ENCODE results near the gene ADRA2C.

The ADRA2C gene

DNA sequence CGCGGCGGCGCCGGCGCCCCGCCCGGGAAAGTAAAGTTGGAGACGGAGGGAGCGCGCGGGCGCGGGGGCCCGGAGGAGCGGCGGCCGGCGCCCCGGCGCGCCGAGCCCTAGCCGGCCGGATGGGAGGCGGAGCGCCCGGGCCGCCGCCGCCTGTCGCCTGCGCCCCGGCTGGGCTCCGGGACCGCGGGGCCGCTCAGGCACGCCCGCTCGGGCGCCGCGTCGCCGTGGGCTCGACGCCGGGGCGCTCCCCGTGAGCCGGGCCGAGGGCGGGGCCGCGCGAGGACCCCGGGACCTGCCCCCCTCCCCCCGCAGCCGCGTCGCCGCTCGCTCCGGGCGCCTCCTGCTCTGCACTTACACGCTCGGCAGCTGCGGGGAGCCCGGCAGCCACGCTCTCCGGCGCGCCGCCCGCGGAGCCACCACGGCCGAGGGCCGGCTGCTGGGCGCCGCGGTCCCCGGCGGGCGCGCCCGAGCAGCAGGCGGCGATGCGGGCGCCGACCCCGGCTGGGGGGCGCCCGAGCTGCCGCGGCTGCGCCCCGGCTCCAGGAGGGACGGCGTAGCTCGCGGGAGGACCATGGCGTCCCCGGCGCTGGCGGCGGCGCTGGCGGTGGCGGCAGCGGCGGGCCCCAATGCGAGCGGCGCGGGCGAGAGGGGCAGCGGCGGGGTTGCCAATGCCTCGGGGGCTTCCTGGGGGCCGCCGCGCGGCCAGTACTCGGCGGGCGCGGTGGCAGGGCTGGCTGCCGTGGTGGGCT lies at the start of gene ADRA2C:
ADRA2C (plus strand) TSS at position 350 of the 749 bp plus-strand sequence; CDS start at position 572, 222 bp downstream.
- peak; percentile 45 for DNase-seq (ENCODE audit: low spot score)

GRCh38 chr4:3716631-3717235 lies 49.5 kb upstream of the ADRA2C start:
- no peak for DNase-seq (ENCODE audit: low spot score)

GRCh38 chr4:3717241-3717640 lies 48.9 kb upstream of the ADRA2C start:
- no peak for DNase-seq (ENCODE audit: low spot score)

- DNase-seq (ENCODE audit: low spot score) = no peak
These were observed 47.7 kb upstream of the ADRA2C start for GRCh38 chr4:3718462-3718861.

DNA sequence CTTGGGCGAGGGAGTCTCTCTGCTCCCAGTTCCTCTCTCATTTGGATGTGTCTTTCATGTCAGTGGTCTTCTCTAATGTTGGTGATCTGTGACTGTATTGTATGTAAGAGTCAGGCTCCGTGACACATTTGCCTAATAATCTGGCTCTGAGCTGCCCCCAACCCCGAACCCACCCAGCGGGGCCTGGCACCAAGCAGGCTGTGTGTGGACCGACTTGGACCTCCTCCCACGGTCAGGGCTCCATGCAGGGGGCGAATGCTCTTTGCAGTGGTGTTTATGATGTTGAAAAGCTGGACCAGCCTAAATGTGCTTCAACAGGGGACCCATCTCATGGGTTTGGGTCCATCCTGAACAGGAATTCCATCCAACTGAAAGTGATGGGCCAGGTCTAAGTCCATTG lies 47.0 kb upstream of the ADRA2C start:
- no peak for DNase-seq (ENCODE audit: low spot score)

DNA sequence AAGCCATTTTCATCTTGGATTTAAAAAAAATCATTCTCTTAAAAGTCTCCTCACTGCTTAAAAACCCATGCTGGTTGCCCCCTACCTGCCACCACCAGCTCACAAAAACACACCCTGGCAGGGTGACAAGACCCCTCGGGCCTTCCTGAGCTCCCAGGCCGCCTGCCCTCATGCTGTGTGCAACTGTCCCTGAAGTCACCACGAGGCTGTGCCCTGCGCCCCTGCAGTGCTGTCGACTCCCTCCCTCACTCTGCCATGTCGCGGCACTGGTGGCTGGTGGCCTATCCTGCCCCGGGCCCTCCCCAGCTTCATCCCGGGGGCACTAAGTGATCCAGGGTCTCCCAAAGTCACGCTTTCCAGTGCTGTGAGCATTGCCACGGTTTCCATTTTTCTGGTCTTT lies 46.3 kb upstream of the ADRA2C start:
- no peak for DNase-seq (ENCODE audit: low spot score)

- no peak for DNase-seq (ENCODE audit: low spot score)
These were observed 45.7 kb upstream of the ADRA2C start for GRCh38 chr4:3720466-3720865.

DNA sequence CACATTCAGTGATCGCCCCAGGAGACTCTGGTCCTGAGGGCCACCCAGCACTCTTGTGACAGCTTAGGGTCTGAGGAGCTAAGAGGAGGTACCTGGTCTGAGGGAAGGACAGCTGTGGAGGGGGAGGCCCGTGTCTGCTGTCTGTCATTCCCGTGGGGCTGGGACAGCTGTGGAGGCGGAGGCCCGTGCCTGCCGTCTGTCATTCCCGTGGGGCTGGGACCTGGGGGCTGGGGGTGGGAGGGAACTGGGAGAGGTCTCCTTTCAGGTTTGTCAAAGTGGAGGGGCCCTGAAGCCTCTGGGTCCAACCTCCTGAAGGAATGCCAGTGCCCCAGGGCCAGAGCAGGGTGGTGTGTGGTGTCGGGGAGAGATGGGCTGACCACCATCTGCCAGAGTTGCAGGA lies 45.0 kb upstream of the ADRA2C start:
- DNase-seq (ENCODE audit: low spot score) = no peak

DNA sequence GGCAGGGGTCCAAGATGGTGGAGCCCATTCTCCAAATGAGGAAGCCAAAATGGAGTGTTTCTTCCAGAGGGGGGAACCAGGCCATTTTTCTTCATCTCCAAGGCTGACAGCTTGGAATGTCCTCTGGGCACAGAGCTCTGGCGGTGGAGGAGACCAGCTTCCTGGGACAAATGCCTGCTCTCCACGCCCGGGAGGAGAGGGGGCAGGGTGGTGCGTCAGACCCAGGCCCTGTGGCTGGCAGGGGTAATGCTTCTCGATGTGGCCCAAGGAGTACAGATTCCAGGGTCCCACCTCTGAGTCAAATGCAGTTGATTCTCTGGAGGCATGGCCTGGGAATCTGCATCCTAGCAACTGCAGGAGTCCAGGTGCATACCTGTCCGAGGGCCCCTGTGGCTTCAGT lies 44.6 kb upstream of the ADRA2C start:
- no peak for DNase-seq (ENCODE audit: low spot score)

DNA sequence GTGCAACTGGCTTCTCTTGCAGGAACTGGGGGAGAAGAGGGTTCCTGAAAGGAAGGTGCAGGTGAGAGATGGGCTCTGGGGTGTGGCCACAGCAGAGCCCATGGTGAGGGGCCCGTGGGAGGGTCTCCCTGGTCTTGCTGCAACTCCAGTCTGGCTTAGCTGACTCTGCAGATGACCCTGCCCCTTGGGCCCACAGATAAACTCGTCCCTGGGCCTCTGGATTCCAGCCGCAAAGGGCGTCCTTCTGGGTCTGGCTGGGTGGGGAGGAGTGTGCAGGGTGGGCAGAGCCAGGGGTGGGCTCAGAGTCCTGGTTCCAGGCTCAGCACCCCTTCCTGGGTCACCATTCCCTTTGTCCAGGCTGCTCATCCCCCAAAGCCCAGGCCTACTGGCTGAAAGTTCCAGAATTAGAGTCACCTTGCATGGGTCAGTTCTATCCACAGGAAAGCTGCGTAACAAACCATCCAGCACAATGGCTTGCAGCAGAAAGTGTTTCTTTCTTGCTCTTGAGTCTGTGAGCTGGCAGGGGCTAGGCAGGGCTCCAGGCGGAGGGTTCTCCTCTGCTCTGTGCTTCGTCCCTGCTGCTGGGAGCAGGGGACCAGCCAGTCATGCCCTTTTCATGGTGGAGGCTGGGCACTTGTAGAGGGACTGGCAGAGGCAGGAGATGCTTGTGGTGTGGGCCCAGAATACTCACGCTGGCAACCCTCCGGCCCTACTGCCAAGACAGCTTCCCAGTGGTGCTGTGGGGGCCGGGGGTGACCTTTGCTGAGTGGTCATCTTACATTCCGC lies 43.5 kb upstream of the ADRA2C start:
- no peak for DNase-seq (ENCODE audit: low spot score)

DNA sequence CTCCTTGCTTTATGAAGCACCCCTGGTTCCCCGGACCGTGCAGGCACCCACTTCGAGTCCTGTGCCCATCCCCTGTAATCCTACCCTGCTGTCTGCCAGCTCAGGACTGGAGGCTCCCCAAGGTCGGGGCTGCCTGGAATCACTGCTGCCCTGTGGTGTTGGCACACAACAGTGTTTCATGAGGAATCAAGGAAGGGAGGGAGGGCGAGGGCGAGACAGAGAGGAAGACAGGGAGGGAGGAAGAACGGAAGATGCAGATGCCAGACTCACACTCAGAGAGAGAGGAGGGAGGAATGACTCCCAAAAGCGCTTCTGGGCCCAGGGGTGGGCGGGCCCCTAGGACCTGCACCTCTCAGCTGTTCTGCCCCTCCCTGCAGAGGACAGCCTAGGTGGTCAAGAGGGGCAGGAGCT lies 42.9 kb upstream of the ADRA2C start:
- DNase-seq (ENCODE audit: low spot score) = no peak

DNA sequence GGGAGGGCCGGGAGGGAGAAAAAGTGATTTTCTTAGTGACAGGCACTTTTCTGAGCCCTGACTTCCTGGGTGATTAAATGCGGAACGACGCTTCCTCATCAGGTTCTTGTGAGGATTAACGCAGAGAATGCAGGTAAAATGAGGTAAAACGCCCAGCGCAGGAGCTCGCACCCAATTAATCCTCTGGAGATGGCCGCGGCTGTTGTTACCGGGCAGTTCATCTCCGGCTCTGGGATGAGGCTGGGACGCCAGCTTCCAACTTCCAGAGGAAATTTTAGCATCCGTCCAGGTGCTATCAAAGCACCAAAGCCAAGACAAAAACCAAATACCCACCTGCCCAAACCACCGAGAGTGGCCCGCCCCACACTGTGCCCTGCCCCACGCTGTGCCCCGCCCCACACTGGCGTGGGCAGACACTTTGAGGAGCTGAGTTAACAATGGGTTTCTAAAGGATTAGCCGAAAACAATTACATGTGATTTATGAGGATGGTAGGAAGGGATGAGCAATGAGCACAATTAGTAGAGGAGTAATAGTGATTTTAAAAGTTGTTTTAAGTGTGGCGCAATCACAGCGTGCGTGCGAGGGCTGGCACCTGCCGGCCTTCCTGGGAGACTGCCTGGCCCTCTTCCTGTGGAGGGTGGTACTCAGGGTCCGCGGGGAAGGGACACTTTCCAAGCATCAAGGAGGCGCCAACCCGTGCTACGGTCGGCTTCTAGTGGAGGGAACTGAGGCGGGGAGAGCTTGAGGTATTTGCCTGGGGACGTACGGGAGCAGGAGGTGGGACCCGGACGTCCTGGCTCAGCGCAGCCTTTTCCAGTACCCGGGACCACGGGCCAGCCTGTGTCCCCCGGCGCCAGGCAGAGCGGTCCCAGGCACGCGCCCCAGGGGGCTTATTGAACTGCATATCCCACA lies 41.6 kb upstream of the ADRA2C start:
- no peak for DNase-seq (ENCODE audit: low spot score)

DNA sequence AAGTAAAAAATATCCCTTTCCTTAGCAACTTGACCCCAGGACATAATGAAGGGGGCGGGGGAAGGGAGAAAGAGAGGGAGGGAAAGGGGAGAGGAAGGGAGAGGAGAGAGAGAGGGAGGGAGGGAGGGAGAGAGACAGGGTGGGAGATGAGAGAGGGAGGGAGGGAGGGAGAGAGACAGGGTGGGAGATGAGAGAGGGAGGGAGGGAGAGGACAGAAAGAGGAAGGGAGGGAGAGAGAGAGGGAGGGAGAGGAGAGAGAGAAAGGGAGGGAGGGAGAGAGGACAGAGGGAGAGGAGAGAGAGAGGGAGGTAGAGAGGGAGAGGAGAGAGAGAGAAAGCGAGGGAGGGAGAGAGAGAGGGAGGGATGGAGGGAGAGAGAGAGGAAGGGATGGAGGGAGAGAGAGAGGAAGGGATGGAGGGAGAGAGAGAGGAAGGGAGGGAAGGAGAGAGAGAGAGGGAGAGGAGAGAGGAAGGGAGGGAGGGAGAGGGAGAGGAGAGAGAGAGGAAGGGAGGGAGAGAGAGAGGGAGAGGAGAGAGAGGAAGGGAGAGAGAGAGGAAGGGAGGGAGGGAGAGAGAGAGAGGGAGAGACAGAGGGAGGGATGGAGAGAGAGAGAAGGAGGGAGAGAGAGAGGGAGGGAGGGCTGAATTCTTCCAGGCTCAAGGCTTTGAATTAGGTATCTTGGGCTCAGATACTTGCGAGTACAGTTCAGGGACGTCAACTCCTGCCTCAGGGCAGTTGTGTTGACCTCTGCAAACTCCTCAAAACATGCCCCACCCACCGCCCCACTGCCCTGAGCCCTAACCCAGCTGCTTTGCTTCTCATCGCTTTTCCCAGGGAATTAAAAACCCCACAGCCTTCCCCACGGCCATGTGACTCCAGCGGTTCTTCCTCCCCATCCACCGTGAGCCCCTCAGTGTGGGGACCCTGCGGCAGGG lies 40.0 kb upstream of the ADRA2C start:
- no peak for DNase-seq (ENCODE audit: low spot score)

- DNase-seq (ENCODE audit: low spot score) = no peak
These were observed 38.2 kb upstream of the ADRA2C start for GRCh38 chr4:3727847-3728469.

GRCh38 chr4:3729188-3729881 lies 36.9 kb upstream of the ADRA2C start:
- no peak for DNase-seq (ENCODE audit: low spot score)

GRCh38 chr4:3729882-3730226 lies 36.3 kb upstream of the ADRA2C start:
- DNase-seq (ENCODE audit: low spot score) = no peak

DNA sequence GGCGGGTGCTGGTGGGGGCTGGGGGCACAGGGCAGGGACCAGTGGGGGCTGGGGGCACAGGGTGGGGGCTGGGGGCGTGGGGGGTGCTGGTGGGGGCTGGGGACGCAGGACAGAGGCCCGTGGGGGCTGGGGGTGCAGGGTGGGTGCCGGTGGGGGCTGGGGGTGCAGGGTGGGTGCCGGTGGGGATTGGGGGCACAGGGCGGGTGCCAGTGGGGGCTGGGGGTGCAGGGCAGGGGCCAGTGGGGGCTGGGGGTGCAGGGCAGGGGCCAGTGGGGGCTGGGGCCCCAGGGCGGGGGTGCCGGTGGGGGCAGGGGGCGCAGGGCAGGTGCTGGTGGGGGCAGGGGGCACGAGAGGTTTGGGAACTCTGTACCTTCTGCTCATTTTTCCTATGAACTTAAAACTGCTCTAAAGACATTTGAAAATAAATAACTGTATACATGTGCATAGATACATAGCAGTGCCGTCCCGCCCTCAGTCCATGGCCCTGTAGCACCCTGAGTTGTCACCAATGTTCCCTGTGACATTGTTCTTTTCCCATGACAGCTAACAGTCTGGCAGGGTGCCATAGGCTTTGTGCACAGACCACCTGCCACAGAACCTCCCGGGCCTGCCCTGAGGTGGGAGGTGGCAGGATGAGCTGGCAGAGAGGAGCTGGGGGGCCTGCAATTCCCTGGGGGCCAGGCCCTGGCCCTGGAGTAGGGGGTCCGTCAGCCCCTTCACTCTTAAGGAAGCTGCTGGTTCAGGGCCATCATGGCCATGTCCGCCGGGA lies 35.6 kb upstream of the ADRA2C start:
- DNase-seq (ENCODE audit: low spot score) = no peak

GRCh38 chr4:3732076-3733028 lies 33.8 kb upstream of the ADRA2C start:
- no peak for DNase-seq (ENCODE audit: low spot score)
